ENCODE measurements around the gene UXS1. TPM values are rescaled to one million over a fixed set of nuclear protein-coding genes. Genes with fewer than 3 reads are reported as not detected.
"Not testable (repeated sequence)": the region's sequence is repeated elsewhere in the genome, so short reads cannot be mapped to it uniquely, and the experiment has no call there.

UXS1 gene
- total and polyA plus RNA-seq, 2 donors (not counting 3 experiments of a cell fraction or from before 2014, with no cell fraction given): 34.2 to 43.2 TPM

GRCh38 chr2:106138543-106139237 lies 55.4 kb downstream of the UXS1 start:
- H3K9me3 ChIP-seq (replicated peaks; ENCODE audit: control insufficient read depth, insufficient read depth, low read length): no peaks in the 10 kb centered on the region
- dilution Hi-C loops (cut with MboI; ENCODE audit: extremely low pct_ligation_motif_present, low sequenced_read_pairs) (no loop called here), intact Hi-C loops (cut with micrococcal nuclease) (no loop called here)
- no peak overlapping the region for H3K4me2 ChIP-seq (ENCODE audit: insufficient read depth, low read length)
- H3K4me1 ChIP-seq (ENCODE audit: control insufficient read depth, extremely low read depth, insufficient read depth, low read length): peaks cover 7% of the 10 kb centered on the region
- no peaks in the 10 kb centered on the region for H3K27me3 ChIP-seq (ENCODE audit: control insufficient read depth in 2 of 2, insufficient read depth in 2 of 2, low read length in 2 of 2)
- no TSS peak for BruUV-seq (replicated peaks)
- peaks cover 0 to 2% of the 10 kb centered on the region in 2 experiments for H3K36me3 ChIP-seq (ENCODE audit: control insufficient read depth in 2 of 2, extremely low read depth in 1 of 2, insufficient read depth in 2 of 2, low read length in 2 of 2)
- H3K9me1 ChIP-seq (replicated peaks; ENCODE audit: control insufficient read depth, extremely low read depth, insufficient read depth, low read length): no peaks in the 10 kb centered on the region
- POLR2A ChIA-PET: no interaction called here
- H3K4me3 ChIP-seq (replicated peaks in 1 of 3; ENCODE audit: insufficient read depth in 1 of 3, low read depth in 1 of 3, low read length in 3 of 3): no peak overlapping the region
- no peak for TF ChIP-seq GATA2 (IDR thresholded peaks at IDR 0.05; ENCODE audit: insufficient read depth, insufficient read length, low read depth, low read length)
- DNase-seq (ENCODE audit: low read depth, low spot score) (peak; percentile 43), FAIRE-seq (peak; percentile 43)
- no peak overlapping the region for H2AFZ ChIP-seq (ENCODE audit: low read depth, low read length)
- H3K27ac ChIP-seq (ENCODE audit: insufficient read depth, low read depth, low read length): no peak overlapping the region
- no peaks in the 10 kb centered on the region for H4K20me1 ChIP-seq (replicated peaks; ENCODE audit: control insufficient read depth, extremely low read depth, insufficient read depth, low read length)
- CTCF ChIA-PET: interaction anchor here (2.3 kb wide), 1 partner anchor 34 kb away, joined by 5 read pairs; no protein-coding TSS in a partner anchor
- H3K79me2 ChIP-seq (ENCODE audit: control insufficient read depth, insufficient read depth, low read length): no peaks in the 10 kb centered on the region
- no peak overlapping the region for H3K9ac ChIP-seq (replicated peaks; ENCODE audit: extremely low read depth, insufficient read depth, low read length)

DNA sequence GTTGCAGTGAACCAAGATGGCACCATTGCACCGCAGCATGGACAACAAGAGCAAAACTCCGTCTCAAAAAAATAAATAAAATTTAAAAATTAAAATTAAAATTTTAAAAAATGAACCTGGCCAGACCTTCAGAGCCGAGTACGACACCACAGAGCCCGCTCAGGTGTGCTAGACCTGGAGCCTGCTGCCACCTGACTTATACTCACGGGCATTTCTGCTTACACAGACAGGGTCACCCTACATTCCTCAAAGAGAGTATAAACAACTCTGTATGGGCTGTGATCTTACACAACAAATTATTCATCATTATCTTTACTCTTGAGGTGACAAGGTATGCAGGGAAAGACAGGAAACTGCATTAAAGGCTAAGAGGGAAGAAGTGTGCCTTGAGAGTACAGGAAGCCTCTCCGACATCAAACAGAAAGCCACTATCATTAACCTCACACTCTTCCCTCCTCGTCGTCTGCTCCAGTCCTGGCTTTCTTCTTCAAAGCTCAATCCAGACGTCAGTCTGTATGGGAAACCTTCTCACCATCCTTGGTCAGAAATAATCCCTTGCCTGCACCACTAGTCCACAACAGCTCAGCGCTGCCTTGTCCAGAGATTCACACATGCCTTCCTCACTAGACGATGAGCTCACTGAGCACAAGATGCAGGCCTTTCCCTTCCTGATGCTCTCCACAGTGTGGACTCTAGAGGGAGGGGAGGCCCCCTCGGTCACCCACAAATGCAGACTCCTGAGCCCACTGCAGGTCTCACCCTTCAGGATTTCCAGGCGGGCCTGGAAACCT lies 56.2 kb downstream of the UXS1 start:
- no TSS peak for BruUV-seq (replicated peaks)
- H4K20me1 ChIP-seq (replicated peaks; ENCODE audit: control insufficient read depth, extremely low read depth, insufficient read depth, low read length): no peaks in the 10 kb centered on the region
- no peak overlapping the region for H3K27ac ChIP-seq (ENCODE audit: insufficient read depth, low read depth, low read length)
- H3K27me3 ChIP-seq (ENCODE audit: control insufficient read depth in 2 of 2, insufficient read depth in 2 of 2, low read length in 2 of 2): no peaks in the 10 kb centered on the region
- dilution Hi-C loops (cut with MboI; ENCODE audit: extremely low pct_ligation_motif_present, low sequenced_read_pairs) (no loop called here), intact Hi-C loops (cut with micrococcal nuclease) (no loop called here)
- FAIRE-seq (no peak), DNase-seq (ENCODE audit: low read depth, low spot score) (no peak)
- no peak for TF ChIP-seq POLR2A (IDR thresholded peaks at IDR 0.05; ENCODE audit: low read depth, low read length)
- peaks cover 7% of the 10 kb centered on the region for H3K4me1 ChIP-seq (ENCODE audit: control insufficient read depth, extremely low read depth, insufficient read depth, low read length)
- H3K4me3 ChIP-seq (replicated peaks in 1 of 3; ENCODE audit: insufficient read depth in 1 of 3, low read depth in 1 of 3, low read length in 3 of 3): no peak overlapping the region
- no peaks in the 10 kb centered on the region for H3K9me3 ChIP-seq (replicated peaks; ENCODE audit: control insufficient read depth, insufficient read depth, low read length)
- ChIA-PET POLR2A (no interaction called here), CTCF (interaction anchor here (2.3 kb wide), 1 partner anchor 33 kb away, joined by 5 read pairs; no protein-coding TSS in a partner anchor)
- no peaks in the 10 kb centered on the region for H3K9me1 ChIP-seq (replicated peaks; ENCODE audit: control insufficient read depth, extremely low read depth, insufficient read depth, low read length)
- H3K9ac ChIP-seq (replicated peaks; ENCODE audit: extremely low read depth, insufficient read depth, low read length): no peak overlapping the region
- H3K36me3 ChIP-seq (ENCODE audit: control insufficient read depth in 2 of 2, extremely low read depth in 1 of 2, insufficient read depth in 2 of 2, low read length in 2 of 2): peaks cover 0 to 2% of the 10 kb centered on the region in 2 experiments
- H3K4me2 ChIP-seq (ENCODE audit: insufficient read depth, low read length): no peak overlapping the region
- H2AFZ ChIP-seq (ENCODE audit: low read depth, low read length): no peak overlapping the region
- no peaks in the 10 kb centered on the region for H3K79me2 ChIP-seq (ENCODE audit: control insufficient read depth, insufficient read depth, low read length)

DNA sequence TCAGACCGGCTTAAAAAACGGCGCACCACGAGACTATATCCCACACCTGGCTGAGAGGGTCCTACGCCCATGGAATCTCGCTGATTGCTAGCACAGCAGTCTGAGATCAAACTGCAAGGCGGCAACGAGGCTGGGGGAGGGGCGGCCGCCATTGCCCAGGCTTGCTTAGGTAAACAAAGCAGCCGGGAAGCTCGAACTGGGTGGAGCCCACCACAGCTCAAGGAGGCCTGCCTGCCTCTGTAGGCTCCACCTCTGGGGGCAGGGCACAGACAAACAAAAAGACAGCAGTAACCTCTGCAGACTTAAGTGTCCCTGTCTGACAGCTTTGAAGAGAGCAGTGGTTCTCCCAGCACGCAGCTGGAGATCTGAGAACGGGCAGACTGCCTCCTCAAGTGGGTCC lies 62.9 kb downstream of the UXS1 start:
- H3K4me3 ChIP-seq (replicated peaks in 1 of 3; ENCODE audit: insufficient read depth in 1 of 3, low read depth in 1 of 3, low read length in 3 of 3); H4K20me1 ChIP-seq (replicated peaks; ENCODE audit: control insufficient read depth, extremely low read depth, insufficient read depth, low read length); H3K4me2 ChIP-seq (ENCODE audit: insufficient read depth, low read length); H3K79me2 ChIP-seq (ENCODE audit: control insufficient read depth, insufficient read depth, low read length); intact Hi-C loops (cut with micrococcal nuclease); H3K9ac ChIP-seq (replicated peaks; ENCODE audit: extremely low read depth, insufficient read depth, low read length); CTCF ChIA-PET; H3K36me3 ChIP-seq (ENCODE audit: control insufficient read depth in 2 of 2, extremely low read depth in 1 of 2, insufficient read depth in 2 of 2, low read length in 2 of 2); dilution Hi-C loops (cut with MboI; ENCODE audit: extremely low pct_ligation_motif_present, low sequenced_read_pairs); H3K9me1 ChIP-seq (replicated peaks; ENCODE audit: control insufficient read depth, extremely low read depth, insufficient read depth, low read length); H3K9me3 ChIP-seq (replicated peaks; ENCODE audit: control insufficient read depth, insufficient read depth, low read length); H3K27ac ChIP-seq (ENCODE audit: insufficient read depth, low read depth, low read length); BruUV-seq (replicated peaks); H3K27me3 ChIP-seq (ENCODE audit: control insufficient read depth in 2 of 2, insufficient read depth in 2 of 2, low read length in 2 of 2); FAIRE-seq; H2AFZ ChIP-seq (ENCODE audit: low read depth, low read length); POLR2A ChIA-PET; DNase-seq (ENCODE audit: low read depth, low spot score); H3K4me1 ChIP-seq (ENCODE audit: control insufficient read depth, extremely low read depth, insufficient read depth, low read length): not testable (repeated sequence)
